ENCODE data around the gene RAD51B. TPM values are rescaled to one million over a fixed set of nuclear protein-coding genes. Genes with fewer than 3 reads are reported as not detected.

The RAD51B gene
- total RNA-seq, 1 experiment from 2014 or later, result 16.7 TPM

DNA sequence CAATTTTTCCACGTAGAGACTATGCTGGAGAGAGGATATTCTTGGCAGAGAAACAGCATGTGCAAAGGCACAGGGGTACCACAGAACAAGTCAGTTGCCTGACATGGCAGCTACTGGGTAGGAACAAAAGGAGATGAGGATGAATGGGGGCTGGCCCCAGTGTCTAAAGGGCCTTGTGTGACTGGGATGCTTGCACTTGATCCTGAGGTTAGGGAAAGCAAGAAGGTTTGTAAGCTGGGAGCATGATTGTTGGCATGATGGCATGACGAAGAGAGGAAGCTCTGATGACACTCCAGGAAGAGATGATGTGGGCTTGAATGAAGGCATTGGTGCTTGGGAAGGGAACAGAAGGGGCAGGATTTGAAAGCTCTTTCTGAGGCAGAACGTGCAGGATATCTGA is 834.2 kb downstream of the RAD51B start:
- no peak overlapping the region for H4K8ac ChIP-seq (replicated peaks; ENCODE audit: insufficient read length, low read depth, low read length)
- no peak overlapping the region for H3T11ph ChIP-seq (ENCODE audit: low read length)
- H3K23me2 ChIP-seq (ENCODE audit: insufficient read length, low read depth, low read length, poor library complexity, severe bottlenecking), result no peaks in the 10 kb centered on the region
- H2BK120ac ChIP-seq (ENCODE audit: low read depth, low read length, poor library complexity, severe bottlenecking), result no peak overlapping the region
- H3K27ac ChIP-seq (ENCODE audit: insufficient read length, low read depth, low read length), result no peak overlapping the region
- no peaks in the 10 kb centered on the region for H4K20me1 ChIP-seq (ENCODE audit: control insufficient read depth, insufficient read depth, insufficient read length)
- no peaks in the 10 kb centered on the region for H3K79me2 ChIP-seq (ENCODE audit: insufficient read depth, low read length)
- H3K4me2 ChIP-seq (ENCODE audit: insufficient read depth, insufficient read length, low read length), result no peak overlapping the region
- Mint-ChIP-seq H3K27ac (no peak overlapping the region), H3K36me3 (ENCODE audit: insufficient read depth in 1 of 3, low read depth in 3 of 3) (no peaks in the 10 kb centered on the region), H3K4me1 (peaks cover 10 to 19% of the 10 kb centered on the region in 2 experiments), H3K27me3 (ENCODE audit: low read depth) (peaks cover 3% of the 10 kb centered on the region), H3K9me3 (no peaks in the 10 kb centered on the region), H3K4me3 (no peak overlapping the region)
- no peak overlapping the region for H3K9ac ChIP-seq (ENCODE audit: extremely low read depth, insufficient read length, low read length)
- H2AFZ ChIP-seq (ENCODE audit: low read length), result no peak overlapping the region
- H3K14ac ChIP-seq (ENCODE audit: insufficient read depth, low read length), result no peak overlapping the region
- no CpG with 5 or more reads among the region's 3 CpGs for WGBS (ENCODE audit: extremely low coverage, insufficient read length, low lambda C conversion rate)
- no peak overlapping the region for H2BK12ac ChIP-seq (ENCODE audit: insufficient read length, low read depth, low read length)
- no peak overlapping the region for H2BK15ac ChIP-seq (ENCODE audit: low read depth, low read length)
- H3K4ac ChIP-seq (ENCODE audit: low read depth, low read length), result no peak overlapping the region
- H2BK5ac ChIP-seq (ENCODE audit: insufficient read length, low read length), result no peak overlapping the region
- no peak overlapping the region for H3K56ac ChIP-seq (ENCODE audit: insufficient read length, low read depth, low read length)
- H2AK5ac ChIP-seq (ENCODE audit: insufficient read length, low read length), result no peak overlapping the region
- H3K79me1 ChIP-seq (ENCODE audit: insufficient read depth, low read depth, low read length, poor library complexity, severe bottlenecking), result no peaks in the 10 kb centered on the region
- H3K18ac ChIP-seq (ENCODE audit: insufficient read length, low read depth, low read length), result no peak overlapping the region
- DNase-seq, result peak; percentile 11
- H3K9me3 ChIP-seq (ENCODE audit: control insufficient read depth, low read depth, low read length), result no peaks in the 10 kb centered on the region
- TF ChIP-seq, protein P1, sequence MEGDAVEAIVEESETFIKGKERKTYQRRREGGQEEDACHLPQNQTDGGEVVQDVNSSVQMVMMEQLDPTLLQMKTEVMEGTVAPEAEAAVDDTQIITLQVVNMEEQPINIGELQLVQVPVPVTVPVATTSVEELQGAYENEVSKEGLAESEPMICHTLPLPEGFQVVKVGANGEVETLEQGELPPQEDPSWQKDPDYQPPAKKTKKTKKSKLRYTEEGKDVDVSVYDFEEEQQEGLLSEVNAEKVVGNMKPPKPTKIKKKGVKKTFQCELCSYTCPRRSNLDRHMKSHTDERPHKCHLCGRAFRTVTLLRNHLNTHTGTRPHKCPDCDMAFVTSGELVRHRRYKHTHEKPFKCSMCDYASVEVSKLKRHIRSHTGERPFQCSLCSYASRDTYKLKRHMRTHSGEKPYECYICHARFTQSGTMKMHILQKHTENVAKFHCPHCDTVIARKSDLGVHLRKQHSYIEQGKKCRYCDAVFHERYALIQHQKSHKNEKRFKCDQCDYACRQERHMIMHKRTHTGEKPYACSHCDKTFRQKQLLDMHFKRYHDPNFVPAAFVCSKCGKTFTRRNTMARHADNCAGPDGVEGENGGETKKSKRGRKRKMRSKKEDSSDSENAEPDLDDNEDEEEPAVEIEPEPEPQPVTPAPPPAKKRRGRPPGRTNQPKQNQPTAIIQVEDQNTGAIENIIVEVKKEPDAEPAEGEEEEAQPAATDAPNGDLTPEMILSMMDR (conservative IDR thresholded peaks at IDR 0.05), result no peak
- no peaks in the 10 kb centered on the region for H3K27me3 ChIP-seq (ENCODE audit: insufficient read depth, low read length)
- no peak overlapping the region for H3K23ac ChIP-seq (ENCODE audit: insufficient read length, low read depth, low read length)
- H4K91ac ChIP-seq (ENCODE audit: insufficient read length, low read depth, low read length), result no peak overlapping the region
- no peaks in the 10 kb centered on the region for H3K4me1 ChIP-seq (ENCODE audit: insufficient read depth, low read length)
- no peak overlapping the region for H2BK20ac ChIP-seq (ENCODE audit: low read depth, low read length, poor library complexity, severe bottlenecking)
- H4K5ac ChIP-seq (ENCODE audit: insufficient read length, low read depth, low read length), result no peak overlapping the region
